ENCODE results near the gene ASCC2.

Gene ASCC2

DNA sequence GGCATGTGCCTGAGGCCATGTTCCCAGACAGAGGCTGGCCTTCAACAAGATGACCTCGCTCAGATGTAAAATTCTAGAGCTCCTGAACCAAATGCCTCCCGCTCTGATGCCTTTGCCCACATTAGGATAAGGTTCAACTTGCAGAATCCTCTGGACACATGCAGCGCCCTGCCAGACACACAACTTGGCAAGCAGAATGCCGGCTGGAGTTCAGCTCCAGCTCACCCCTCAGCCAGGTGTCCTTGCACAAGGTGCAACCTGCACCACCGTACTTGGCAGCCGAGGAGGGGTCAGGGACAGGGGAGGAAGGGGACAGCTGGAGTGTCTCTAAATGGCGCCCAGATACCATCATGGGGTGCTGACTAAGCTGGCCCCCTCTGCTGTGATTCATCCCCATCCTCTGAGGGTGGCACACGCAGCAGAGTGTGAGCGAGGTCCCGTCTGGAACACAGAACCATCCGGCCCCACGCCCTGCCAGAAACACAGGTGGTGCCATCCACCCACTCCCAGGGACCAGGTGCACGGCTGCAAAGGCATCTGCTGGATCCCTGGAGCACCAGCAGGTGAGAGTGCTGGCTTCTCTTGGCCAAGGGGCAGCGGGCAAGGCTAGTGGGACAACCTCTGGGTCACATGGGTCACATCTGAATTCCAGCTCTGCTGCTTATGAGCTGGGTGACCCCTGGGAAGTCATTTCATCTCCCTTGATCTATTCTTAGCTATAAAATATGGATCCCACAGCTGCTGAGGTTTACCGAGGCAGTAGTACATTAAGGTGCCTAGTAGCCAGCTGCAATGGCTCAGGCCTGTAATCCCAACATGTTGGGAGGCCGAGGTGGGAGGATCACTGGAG is 84.0 kb downstream of the ASCC2 start:
- no peak for DNase-seq (ENCODE audit: low read depth)

DNA sequence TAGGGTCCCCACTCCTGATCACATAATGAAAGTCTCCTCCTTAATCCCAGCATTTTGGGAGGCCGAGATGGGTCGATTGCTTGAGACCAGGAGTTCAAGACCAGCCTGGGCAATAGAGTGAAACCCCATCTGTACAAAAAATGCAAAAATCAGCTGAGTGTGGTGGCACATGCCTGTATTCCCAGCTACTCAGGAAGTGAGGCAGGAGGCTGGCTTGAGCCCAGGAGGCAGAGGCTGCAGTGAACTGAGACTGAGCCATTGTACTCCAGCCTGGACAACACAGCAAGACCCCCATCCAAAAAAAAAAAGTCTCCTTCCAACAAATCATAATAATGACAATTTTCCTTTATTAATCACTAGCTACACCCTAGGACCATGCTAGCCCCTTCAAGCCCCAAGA is 86.4 kb downstream of the ASCC2 start:
- DNase-seq (ENCODE audit: low read depth): no peak

DNA sequence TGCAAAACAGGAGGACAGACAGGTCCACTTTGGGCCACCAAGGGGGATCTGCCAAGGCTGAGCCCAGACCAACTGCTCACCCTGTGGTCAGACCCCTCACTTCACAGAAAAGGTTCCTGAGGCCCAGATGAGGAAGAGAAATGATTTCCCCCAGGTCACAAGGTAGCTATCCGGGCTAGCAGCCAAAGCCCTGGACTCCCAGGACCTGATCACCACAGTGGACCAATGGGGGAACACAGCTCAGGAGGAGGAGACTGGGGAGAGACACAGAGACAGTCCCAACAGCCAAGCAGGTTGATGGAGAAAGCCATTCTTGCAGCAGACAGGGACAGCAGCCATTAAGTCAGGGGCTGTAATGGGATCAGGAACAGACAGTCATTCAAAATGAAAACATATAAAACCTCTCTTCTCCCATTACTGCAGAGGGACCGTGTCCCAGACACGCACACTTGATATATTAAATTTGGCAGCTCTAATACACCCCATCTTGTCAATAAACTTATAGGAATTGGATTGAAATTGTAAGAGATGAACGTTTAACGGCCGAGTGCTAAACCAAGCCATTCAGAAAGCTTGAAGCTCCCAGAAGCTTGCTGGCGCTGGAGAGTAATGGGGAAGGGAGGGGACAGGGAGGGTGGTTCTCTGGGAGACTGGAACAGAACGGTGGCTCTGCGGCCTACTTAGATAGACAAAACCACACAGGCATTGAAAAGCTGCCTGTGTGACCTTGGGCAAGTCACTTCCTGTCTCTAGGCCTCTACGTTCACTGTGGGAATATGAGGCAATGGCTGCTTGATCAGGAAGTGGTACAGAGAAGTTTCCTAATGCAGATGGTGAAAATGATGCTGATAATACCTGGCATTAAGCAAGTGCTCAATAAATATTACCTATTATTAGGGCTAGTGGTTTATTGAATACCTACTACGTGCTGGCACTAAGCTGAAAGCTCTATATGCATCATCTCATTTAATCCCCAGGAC is 87.2 kb downstream of the ASCC2 start:
- no peak for DNase-seq (ENCODE audit: low read depth)

DNA sequence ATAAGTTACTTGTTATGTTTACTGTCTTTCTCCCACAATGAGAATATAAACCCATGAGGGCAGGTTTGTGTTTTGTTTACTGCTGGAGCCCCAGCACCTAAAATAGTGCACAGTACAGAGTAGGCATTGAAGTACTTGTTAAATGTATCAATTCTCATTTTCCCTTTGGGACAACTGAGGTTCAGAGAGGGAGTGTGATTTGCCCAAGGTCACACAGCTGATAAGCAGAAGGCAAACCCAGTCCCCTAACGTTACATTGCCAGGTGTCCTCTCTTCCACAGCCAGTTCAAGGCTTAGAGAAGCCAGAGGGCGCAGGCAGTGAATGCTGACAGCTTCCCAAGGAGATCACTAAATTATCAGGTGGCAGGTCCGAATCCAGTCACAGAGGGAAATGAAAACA is 88.0 kb downstream of the ASCC2 start:
- no peak for DNase-seq (ENCODE audit: low read depth)

DNA sequence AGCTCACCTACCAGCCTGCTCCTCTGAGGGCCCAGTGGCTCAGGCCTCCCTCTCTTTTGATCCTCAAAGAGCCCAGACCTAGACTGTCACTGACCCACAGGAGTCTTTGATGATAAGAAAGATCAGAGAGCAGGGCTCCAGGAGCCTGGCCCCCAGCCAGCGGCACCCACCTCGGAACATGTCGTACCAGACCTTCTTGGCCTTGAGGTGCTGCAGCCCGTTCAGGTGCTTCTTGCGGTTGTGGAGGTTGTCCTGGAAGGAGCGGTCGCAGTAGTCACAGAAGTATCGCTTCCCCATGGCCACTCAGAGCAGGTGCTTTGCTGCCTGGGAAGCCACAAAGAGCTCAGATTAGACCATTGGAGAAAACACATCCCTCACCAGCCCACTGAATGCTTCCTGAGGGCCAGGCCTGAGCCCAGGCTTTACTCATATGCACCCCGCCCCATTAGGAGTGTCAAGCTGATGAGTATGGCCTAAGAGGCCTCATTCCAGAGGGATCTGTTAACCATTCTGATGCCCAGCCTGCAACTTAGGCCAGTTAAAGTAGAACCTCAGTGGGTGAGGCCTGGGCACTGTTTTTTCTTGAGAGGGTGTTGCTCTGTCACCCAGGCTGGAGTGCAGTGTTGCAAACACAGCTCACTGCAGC is 89.7 kb downstream of the ASCC2 start:
- no peak for DNase-seq (ENCODE audit: low read depth)

DNA sequence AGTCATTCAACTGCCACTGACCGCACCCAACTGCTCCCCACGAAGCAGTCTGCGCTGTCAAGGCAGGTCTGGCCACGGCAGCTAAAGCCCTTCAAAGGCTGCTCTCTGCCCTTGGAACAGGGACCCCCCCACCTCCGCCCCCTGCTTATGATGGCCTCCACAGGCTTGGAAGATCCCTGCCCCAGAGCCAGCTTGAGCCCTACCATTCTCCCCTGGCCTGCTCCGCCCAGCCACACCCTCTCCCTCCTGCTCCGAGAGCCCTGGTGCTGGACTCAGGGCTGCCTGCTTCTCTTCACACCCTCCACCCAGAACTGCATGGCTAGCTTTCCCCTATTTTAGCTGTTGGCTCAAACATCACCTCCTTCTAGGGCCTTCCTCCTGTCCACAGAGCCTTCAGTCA is 90.2 kb downstream of the ASCC2 start:
- DNase-seq (ENCODE audit: low read depth): no peak

DNA sequence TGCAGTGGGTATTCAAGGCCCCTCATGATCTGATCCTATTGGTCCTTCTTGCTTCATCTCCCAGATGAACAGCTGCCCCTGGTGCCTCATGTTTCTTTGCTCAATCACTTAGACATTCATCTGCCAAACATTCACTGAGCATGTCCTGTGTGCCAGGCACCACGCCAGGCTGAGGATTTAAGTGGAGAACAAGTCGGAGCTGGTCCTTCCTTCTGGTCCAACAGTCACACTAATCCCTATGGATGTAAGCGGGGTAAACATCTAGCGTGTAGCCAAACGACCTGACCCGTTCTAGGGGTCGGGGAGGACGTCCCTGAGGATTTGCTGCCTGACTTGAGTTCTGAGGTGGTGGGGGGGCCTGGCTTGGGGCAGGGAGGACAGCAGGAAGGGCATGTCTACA is 93.2 kb downstream of the ASCC2 start:
- DNase-seq (ENCODE audit: low read depth): no peak

DNA sequence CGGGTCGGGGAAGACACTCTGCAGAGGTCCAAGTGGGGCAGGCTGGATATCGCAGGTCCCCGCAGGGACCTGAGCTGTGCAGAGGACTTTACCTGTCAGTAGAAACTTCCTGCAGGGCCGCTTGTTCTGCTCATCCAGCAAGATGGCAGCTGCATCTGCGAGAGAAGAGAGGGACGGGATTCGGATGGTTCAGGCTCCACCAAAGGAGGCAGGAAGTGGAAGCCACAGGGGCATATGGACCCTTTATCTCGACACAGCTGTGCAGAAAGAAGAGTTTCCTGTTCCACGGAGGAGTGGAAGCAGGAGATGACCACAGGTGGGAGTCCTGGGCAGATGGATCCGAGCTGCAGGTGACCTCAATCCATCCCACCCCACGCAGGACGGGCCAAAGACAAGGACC is 95.7 kb downstream of the ASCC2 start:
- no peak for DNase-seq (ENCODE audit: low read depth)

DNA sequence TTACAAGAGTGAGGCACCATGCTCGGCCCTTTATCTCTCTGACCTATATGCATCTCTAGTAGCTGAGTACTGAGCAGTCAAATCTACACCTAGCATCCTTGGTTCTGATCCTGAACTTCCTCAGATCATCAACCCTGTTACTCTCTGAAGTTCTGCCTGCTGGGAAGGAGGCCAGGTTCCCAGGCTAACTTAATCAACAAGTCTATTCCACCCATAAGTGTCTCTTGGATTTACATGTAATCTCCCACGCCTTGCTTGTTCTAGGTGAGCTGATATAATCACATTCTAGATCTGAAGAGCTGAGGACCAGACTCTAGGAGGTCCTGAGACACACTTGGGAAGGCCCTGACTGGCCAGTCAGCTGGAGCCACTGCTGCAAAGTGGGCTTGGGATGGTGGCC is 96.1 kb downstream of the ASCC2 start:
- DNase-seq (ENCODE audit: low read depth): no peak

DNA sequence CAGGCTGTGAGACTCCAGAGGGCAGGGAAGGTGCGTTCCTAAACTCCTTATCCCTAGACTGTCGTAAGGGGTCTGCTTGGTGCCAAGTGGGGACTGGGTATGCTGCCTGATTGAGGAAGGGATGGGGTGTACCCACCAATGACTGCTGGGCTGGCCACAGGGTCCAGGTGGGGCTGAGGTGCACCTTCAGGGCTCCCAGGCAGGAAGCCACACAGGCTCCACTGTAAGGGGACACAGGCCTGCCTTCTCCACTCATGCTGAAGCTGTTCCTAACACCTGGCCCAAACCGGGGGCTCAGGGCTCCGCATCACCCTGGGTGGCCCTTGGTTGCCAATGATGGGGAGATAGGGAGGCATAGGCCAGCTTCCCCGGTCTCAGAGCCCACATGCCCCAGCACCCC is 97.9 kb downstream of the ASCC2 start:
- no peak for DNase-seq (ENCODE audit: low read depth)

DNA sequence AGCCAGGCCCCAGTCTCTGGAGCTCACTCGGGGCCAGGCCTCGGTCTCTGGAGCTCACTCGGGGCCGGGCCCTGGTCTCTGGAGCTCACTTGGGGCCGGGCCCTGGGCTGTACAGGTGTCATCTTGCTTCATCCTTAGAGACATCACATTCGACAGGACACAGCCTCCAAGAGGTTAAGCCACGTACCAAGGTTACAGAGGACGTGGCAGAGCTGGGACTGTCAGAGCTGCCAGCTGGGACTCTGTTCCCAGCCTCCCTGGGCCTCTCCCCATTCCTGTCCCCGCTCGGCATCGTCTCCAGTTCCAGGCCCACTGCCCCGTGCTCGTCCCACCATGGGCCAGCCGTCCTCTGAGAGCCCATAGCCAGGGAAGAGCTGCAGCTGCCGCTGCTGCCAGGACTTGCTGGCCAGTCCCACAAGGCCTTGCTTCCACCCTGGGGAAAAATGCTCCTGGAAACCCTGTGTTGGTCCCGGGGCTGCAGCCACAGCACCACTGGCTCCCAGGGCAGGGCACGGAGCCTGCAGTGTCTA is 98.7 kb downstream of the ASCC2 start:
- no peak for DNase-seq (ENCODE audit: low read depth)
